Panc1 (cell line): Measurements from ENCODE around the gene TMEM259. TPM values are rescaled to one million over a fixed set of nuclear protein-coding genes. Genes with fewer than 3 reads are reported as not detected.

Experiments used
- ATAC-seq: fragments of 200-7000 bp; cut with Tn5 transposase; 2 replicates; pipeline ENCODE4 v1.9.1; 2020; ENCODE audit warnings: mild to moderate bottlenecking, moderate library complexity
- BruUV-seq: library from RNA; stranded (reverse); fragments of 400-500 nt; replicated peaks from 2 replicates; lab custom pipeline; 2021; lab: Mats Ljungman, UMichigan
- CTCF ChIA-PET: fragments of 300-600 bp; sonication (Branson Sonifier 250); formaldehyde crosslinking; loops from one replicate; lab custom pipeline; 2022; ENCODE audit warnings: antibody characterized with exemption; lab: Charles Lee
- POLR2A ChIA-PET: fragments of 300-600 bp; sonication (Branson Sonifier 250); formaldehyde crosslinking; loops from one replicate; lab custom pipeline; 2022; ENCODE audit warnings: antibody characterized with exemption; lab: Charles Lee
- DNase-seq: peaks from one replicate; pipeline ENCODE4 v3.0.0-alpha.2; 2010; ENCODE audit warnings: low read depth, low spot score
- H3K27ac ChIP-seq: 2 replicates; pipeline ENCODE4 v1.5.1; 2011; ENCODE audit warnings: mild to moderate bottlenecking, low read length, inconsistent platforms
- H3K27me3 ChIP-seq: fragments of 200-500 bp; sonication (Bioruptor generic); 2 replicates; pipeline ENCODE4 v1.6.0; 2014; ENCODE audit warnings: low read length, inconsistent platforms; ENCODE audit not compliant: control insufficient read depth, insufficient read depth
- H3K36me3 ChIP-seq: fragments of 200-500 bp; sonication (Bioruptor generic); 2 replicates; pipeline ENCODE4 v1.5.1; 2014; ENCODE audit warnings: inconsistent platforms, mild to moderate bottlenecking, low read length, moderate library complexity; ENCODE audit not compliant: control insufficient read depth, insufficient read depth
- H3K4me1 ChIP-seq: 2 replicates; pipeline ENCODE4 v1.5.1; 2011; ENCODE audit warnings: inconsistent platforms, mild to moderate bottlenecking, low read length, moderate library complexity; ENCODE audit not compliant: control insufficient read depth, insufficient read depth
- H3K4me3 ChIP-seq, 2 experiments: 2 replicates each; pipeline ENCODE4 v1.5.1; 2011 to 2012; ENCODE audit warnings: low read depth in 2 of 2, low read length in 2 of 2, mild to moderate bottlenecking in 2 of 2, inconsistent platforms in 1 of 2, moderate library complexity in 1 of 2
- H3K9me3 ChIP-seq: fragments of 200-500 bp; sonication (Bioruptor generic); 2 replicates; pipeline ENCODE4 v1.5.1; 2014; ENCODE audit warnings: low read depth, mild to moderate bottlenecking, inconsistent platforms, low read length, moderate library complexity; ENCODE audit not compliant: control insufficient read depth, insufficient read depth
- CTCF ChIP-seq: fragments of 450-650 bp; IDR thresholded peaks from 2 replicates; pipeline ENCODE4 v1.5.1; 2017; ENCODE audit warnings: mild to moderate bottlenecking
- POLR2AphosphoS5 ChIP-seq: IDR thresholded peaks from 2 replicates; pipeline ENCODE4 v1.6.1; 2012; ENCODE audit warnings: mild to moderate bottlenecking, low read depth, low read length, moderate library complexity
- REST ChIP-seq, 2 experiments: IDR thresholded peaks; 2 replicates each; pipeline ENCODE4 v1.6.1; 2011 to 2012; ENCODE audit warnings: low read depth in 2 of 2, control low read depth in 1 of 2, low read length in 1 of 2, mild to moderate bottlenecking in 1 of 2, moderate library complexity in 1 of 2; ENCODE audit not compliant: insufficient read depth in 1 of 2
- SIN3A ChIP-seq: IDR thresholded peaks from 2 replicates; pipeline ENCODE4 v1.6.1; 2012; ENCODE audit warnings: low read depth, mild to moderate bottlenecking, low read length, moderate library complexity, borderline replicate concordance; ENCODE audit not compliant: insufficient read depth
- TCF7L2 ChIP-seq: IDR thresholded peaks from 2 replicates; pipeline ENCODE4 v1.6.1; 2011; ENCODE audit warnings: mild to moderate bottlenecking, low read depth, low read length, inconsistent platforms
- in situ Hi-C: cut with HindIII; loops from 2 replicates; pipeline ENCODE4 v1.10.0; 2016; ENCODE audit warnings: low sequenced_read_pairs, low pct_unique_long_range_greater_than_20kb
- intact Hi-C: fragments of 100-400 bp; cut with micrococcal nuclease; formaldehyde crosslinking; loops from one replicate; pipeline ENCODE4 v1.10.0; 2022; ENCODE audit not compliant: unreplicated experiment
- total RNA-seq: library from RNA; stranded (reverse); gene quantifications from one replicate; pipeline ENCODE4 v1.2.1, GENCODE V29; 2021; ENCODE audit not compliant: unreplicated experiment

TMEM259 gene
- total RNA-seq, 1 experiment from 2014 or later: 193 TPM

- TF ChIP-seq TCF7L2 (no peak), REST (IDR thresholded peaks at IDR 0.05; ENCODE audit: insufficient read depth in 1 of 2, low read depth in 2 of 2, low read length in 1 of 2) (no peak), POLR2AphosphoS5 (no peak), SIN3A (no peak), CTCF (no peak)
- ChIA-PET POLR2A (interaction anchor here (0.5 kb wide), 1 partner anchor 34 kb away, joined by 13 read pairs; no protein-coding TSS in a partner anchor), CTCF (interaction anchor here (0.6 kb wide), 1 partner anchor 348 kb away, joined by 7 read pairs; no protein-coding TSS in a partner anchor)
- H3K4me1 ChIP-seq: peaks cover 8% of the 10 kb centered on the region
- H3K4me3 ChIP-seq: peak overlapping the region; percentile 82 to 94
- H3K27me3 ChIP-seq: no peaks in the 10 kb centered on the region
- in situ Hi-C loops (no loop called here), intact Hi-C loops (no loop called here)
- H3K9me3 ChIP-seq: no peaks in the 10 kb centered on the region
- peak; percentile 23; the same call in 1 of the 2 replicates for ATAC-seq
- H3K36me3 ChIP-seq: peaks cover 9% of the 10 kb centered on the region; the same call in 1 of the 2 replicates
- DNase-seq: no peak
- peak overlapping the region; percentile 94 for H3K27ac ChIP-seq
- BruUV-seq: no TSS peak
Measured at GRCh38 chr19:1027650-1028061, 6.7 kb upstream of the TMEM259 start.

GRCh38 chr19:1026783-1027649, 6.1 kb upstream of the TMEM259 start:
- ChIA-PET CTCF (interaction anchor here (0.6 kb wide), 1 partner anchor 253 kb away, joined by 3 read pairs; no protein-coding TSS in a partner anchor), POLR2A (interaction anchor here (0.5 to 1.0 kb wide), 2 partner anchors 10 to 34 kb away, joined by 4 to 13 read pairs; no protein-coding TSS in a partner anchor)
- Histone ChIP-seq H3K4me3 (peak overlapping the region; percentile 82 to 94), H3K27ac (peak overlapping the region; percentile 94), H3K36me3 (peaks cover 9% of the 10 kb centered on the region; the same call in 1 of the 2 replicates), H3K27me3 (no peaks in the 10 kb centered on the region), H3K9me3 (no peaks in the 10 kb centered on the region), H3K4me1 (peaks cover 8% of the 10 kb centered on the region)
- TSS peak; percentile 95 for BruUV-seq
- intact Hi-C loops: no loop called here
- peak; percentile 8; the same call in 1 of the 2 replicates for ATAC-seq
- TF ChIP-seq REST (IDR thresholded peaks at IDR 0.05; ENCODE audit: insufficient read depth in 1 of 2, low read depth in 2 of 2, low read length in 1 of 2): no peak
- TF ChIP-seq TCF7L2: no peak
- TF ChIP-seq POLR2AphosphoS5: no peak
- no peak for TF ChIP-seq CTCF
- DNase-seq: no peak
- in situ Hi-C loops: no loop called here
